Stimulated activated CD4-positive, alpha-beta T cell treated with anti-CD3 and anti-CD28 coated beads, Interleukin-2, amount 100 ng/mL, for 48 hours (primary cell): Measurements from ENCODE around the gene LRRC36.

Experiments used
- DNase-seq, 2 donors: peaks; one replicate each; pipeline ENCODE4 v3.0.0-alpha.2; 2020

Gene LRRC36

GRCh38 chr16:67326472-67327309 lies at the start of gene LRRC36, which contains the start of gene KCTD19:
TSS of gene LRRC36 (plus strand) at chr16:67326815. CDS start at chr16:67326863, 48 bp downstream.
TSS of gene KCTD19 (minus strand) at chr16:67326741. CDS start at chr16:67326707, 34 bp downstream.
- DNase-seq, result peak; percentile 61 to 62

- DNase-seq, result peak in 1 of 2 donors; percentile 15
Observed at GRCh38 chr16:67277294-67277998, 49.2 kb upstream of the LRRC36 start.

GRCh38 chr16:67277999-67278772 lies 48.4 kb upstream of the LRRC36 start:
- no peak for DNase-seq

- peak; percentile 48 for DNase-seq
Observed at GRCh38 chr16:67278773-67279295, 47.8 kb upstream of the LRRC36 start.

GRCh38 chr16:67279296-67280089 lies 47.1 kb upstream of the LRRC36 start, which contains the start of gene PLEKHG4:
TSS of gene PLEKHG4 (plus strand) at chr16:67279532. CDS start at chr16:67280045, 513 bp downstream.
- peak; percentile 80 to 85 for DNase-seq

GRCh38 chr16:67280090-67281015 lies 46.3 kb upstream of the LRRC36 start:
- no peak for DNase-seq

GRCh38 chr16:67281536-67282446 lies 44.8 kb upstream of the LRRC36 start:
- DNase-seq, result no peak

GRCh38 chr16:67282447-67282805 lies 44.2 kb upstream of the LRRC36 start:
- no peak for DNase-seq

- DNase-seq, result no peak
Observed at GRCh38 chr16:67283039-67283825, 43.4 kb upstream of the LRRC36 start.

GRCh38 chr16:67283826-67284555 lies 42.6 kb upstream of the LRRC36 start:
- DNase-seq, result no peak

GRCh38 chr16:67284699-67285646 lies 41.6 kb upstream of the LRRC36 start:
- DNase-seq, result no peak

- DNase-seq, result no peak
Observed at GRCh38 chr16:67286441-67287235, 40.0 kb upstream of the LRRC36 start.

- no peak for DNase-seq
Observed at GRCh38 chr16:67287960-67288359, 38.7 kb upstream of the LRRC36 start.

- DNase-seq, result no peak
Observed at GRCh38 chr16:67291461-67291860, 35.2 kb upstream of the LRRC36 start.

- no peak for DNase-seq
Observed at GRCh38 chr16:67294171-67294757, 32.4 kb upstream of the LRRC36 start.

GRCh38 chr16:67294938-67295361 lies 31.7 kb upstream of the LRRC36 start:
- no peak for DNase-seq
